DOHH2 (cell line): ENCODE measurements around the gene CAV1.

Experiments used
- H3F3A ChIP-seq: fragments of 200-600 bp; sonication (generic), shearing (Covaris generic); 2 replicates; pipeline ENCODE4 v1.6.0; 2016; ENCODE audit warnings: antibody characterized with exemption, mild to moderate bottlenecking; ENCODE audit not compliant: control insufficient read depth, insufficient read depth
- H3K27ac ChIP-seq: fragments of 200-600 bp; sonication (generic); 2 replicates; pipeline ENCODE4 v1.5.1; 2014; ENCODE audit warnings: low read depth, mild to moderate bottlenecking, low read length, moderate library complexity
- H3K27me3 ChIP-seq: fragments of 200-600 bp; sonication (generic); 2 replicates; pipeline ENCODE4 v1.6.1; 2014; ENCODE audit warnings: mild to moderate bottlenecking, low read length, mixed read lengths; ENCODE audit not compliant: control insufficient read depth
- H3K36me3 ChIP-seq: fragments of 200-600 bp; sonication (generic); 2 replicates; pipeline ENCODE4 v1.6.1; 2014; ENCODE audit warnings: mild to moderate bottlenecking, low read length, moderate library complexity, mixed read lengths; ENCODE audit not compliant: control insufficient read depth
- H3K4me1 ChIP-seq: fragments of 200-600 bp; sonication (generic); 2 replicates; pipeline ENCODE4 v1.6.1; 2014; ENCODE audit warnings: mild to moderate bottlenecking, low read length, mixed read lengths; ENCODE audit not compliant: control insufficient read depth
- H3K4me2 ChIP-seq: fragments of 200-600 bp; sonication (generic); 2 replicates; pipeline ENCODE4 v1.6.0; 2014; ENCODE audit warnings: mild to moderate bottlenecking, low read length, moderate library complexity
- H3K4me3 ChIP-seq: fragments of 200-600 bp; sonication (generic); 2 replicates; pipeline ENCODE4 v1.5.1; 2014; ENCODE audit warnings: mild to moderate bottlenecking, low read length, mixed read lengths
- H3K79me2 ChIP-seq: fragments of 200-600 bp; sonication (generic); 2 replicates; pipeline ENCODE4 v1.6.1; 2014; ENCODE audit warnings: mild to moderate bottlenecking, low read length, mixed read lengths; ENCODE audit not compliant: control insufficient read depth
- H3K9me2 ChIP-seq: fragments of 200-600 bp; sonication (generic); replicated peaks from 2 replicates; pipeline ENCODE4 v1.6.1; 2014; ENCODE audit warnings: mild to moderate bottlenecking, low read length, mixed read lengths; ENCODE audit not compliant: control insufficient read depth
- H3K9me3 ChIP-seq: fragments of 200-600 bp; sonication (generic); 2 replicates; pipeline ENCODE4 v1.6.1; 2014; ENCODE audit warnings: antibody characterized with exemption, low read length, mixed read lengths; ENCODE audit not compliant: control insufficient read depth, insufficient read depth
- H4K20me1 ChIP-seq: fragments of 200-600 bp; sonication (generic); 2 replicates; pipeline ENCODE4 v1.6.0; 2014; ENCODE audit warnings: low read depth, mild to moderate bottlenecking, antibody characterized with exemption, low read length, moderate library complexity; ENCODE audit not compliant: control insufficient read depth, insufficient read depth
- EZH2phosphoT487 ChIP-seq: fragments of 200-600 bp; sonication (generic); IDR thresholded peaks from 2 replicates; pipeline ENCODE4 v1.6.1; 2017; ENCODE audit warnings: borderline replicate concordance, mild to moderate bottlenecking, antibody characterized with exemption, low read length, moderate library complexity, mixed read lengths
- TF ChIP-seq, protein P1 (sequence below): fragments of 200-600 bp; sonication (generic); IDR thresholded peaks from one replicate; pipeline ENCODE4 v1.5.1; 2014; ENCODE audit warnings: antibody characterized with exemption, mild to moderate bottlenecking, low read depth, low read length; ENCODE audit not compliant: poor library complexity, severe bottlenecking

Gene CAV1

DNA sequence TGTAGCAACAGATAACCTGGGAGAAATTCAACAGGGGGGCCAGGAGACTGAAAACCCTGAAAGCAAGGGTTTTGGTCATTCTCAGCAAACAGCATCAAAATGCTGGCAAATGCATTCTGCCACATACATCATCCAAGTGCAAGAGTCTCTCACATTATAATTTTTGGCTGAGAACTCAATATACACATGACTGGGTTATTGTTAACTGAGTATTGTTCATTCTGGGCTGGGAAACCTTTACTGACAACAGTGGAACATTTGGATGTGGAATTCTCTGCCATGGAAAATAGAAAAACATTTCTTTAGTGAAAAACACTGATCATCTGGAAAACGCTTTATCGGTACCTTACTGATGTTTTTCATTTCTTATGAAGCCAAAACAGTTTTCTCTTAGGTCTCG lies 74.0 kb downstream of the CAV1 start:
- Histone ChIP-seq H3K27me3 (0 out of 2 replicates have a peak, but pooled peaks cover 3% of the 10 kb centered on the region), H3K9me2 (no peaks in the 10 kb centered on the region), H3K4me1 (no peaks in the 10 kb centered on the region), H3K36me3 (no peaks in the 10 kb centered on the region), H3K9me3 (no peaks in the 10 kb centered on the region), H3K79me2 (no peaks in the 10 kb centered on the region), H3F3A (no peaks in the 10 kb centered on the region), H3K27ac (no peak overlapping the region), H3K4me2 (no peak overlapping the region), H4K20me1 (no peaks in the 10 kb centered on the region), H3K4me3 (no peak overlapping the region)
- TF ChIP-seq, protein P1, sequence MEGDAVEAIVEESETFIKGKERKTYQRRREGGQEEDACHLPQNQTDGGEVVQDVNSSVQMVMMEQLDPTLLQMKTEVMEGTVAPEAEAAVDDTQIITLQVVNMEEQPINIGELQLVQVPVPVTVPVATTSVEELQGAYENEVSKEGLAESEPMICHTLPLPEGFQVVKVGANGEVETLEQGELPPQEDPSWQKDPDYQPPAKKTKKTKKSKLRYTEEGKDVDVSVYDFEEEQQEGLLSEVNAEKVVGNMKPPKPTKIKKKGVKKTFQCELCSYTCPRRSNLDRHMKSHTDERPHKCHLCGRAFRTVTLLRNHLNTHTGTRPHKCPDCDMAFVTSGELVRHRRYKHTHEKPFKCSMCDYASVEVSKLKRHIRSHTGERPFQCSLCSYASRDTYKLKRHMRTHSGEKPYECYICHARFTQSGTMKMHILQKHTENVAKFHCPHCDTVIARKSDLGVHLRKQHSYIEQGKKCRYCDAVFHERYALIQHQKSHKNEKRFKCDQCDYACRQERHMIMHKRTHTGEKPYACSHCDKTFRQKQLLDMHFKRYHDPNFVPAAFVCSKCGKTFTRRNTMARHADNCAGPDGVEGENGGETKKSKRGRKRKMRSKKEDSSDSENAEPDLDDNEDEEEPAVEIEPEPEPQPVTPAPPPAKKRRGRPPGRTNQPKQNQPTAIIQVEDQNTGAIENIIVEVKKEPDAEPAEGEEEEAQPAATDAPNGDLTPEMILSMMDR: no peak
- no peak for TF ChIP-seq EZH2phosphoT487

DNA sequence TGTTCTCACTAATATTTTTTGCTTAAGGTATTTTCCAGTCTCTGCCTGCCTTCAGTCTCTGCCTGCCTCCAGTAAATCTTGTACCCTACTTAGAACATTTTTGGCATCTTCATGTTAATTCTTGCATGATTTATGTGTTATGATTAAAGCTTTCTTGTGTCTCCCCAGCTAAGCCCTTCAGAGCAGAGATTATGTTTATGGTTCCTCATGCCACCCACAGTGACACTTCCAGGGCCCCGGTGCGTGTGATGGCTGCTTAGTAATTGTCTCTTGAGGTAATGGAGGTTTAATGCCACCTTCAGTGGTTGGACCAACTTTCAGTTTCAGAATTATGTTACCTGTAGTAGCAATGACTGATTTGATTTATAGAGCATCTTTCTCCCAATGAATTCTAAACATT lies 76.6 kb downstream of the CAV1 start:
- Histone ChIP-seq H3K4me2 (no peak overlapping the region), H3K9me3 (no peaks in the 10 kb centered on the region), H4K20me1 (no peaks in the 10 kb centered on the region), H3F3A (no peaks in the 10 kb centered on the region), H3K4me1 (no peaks in the 10 kb centered on the region), H3K36me3 (no peaks in the 10 kb centered on the region), H3K4me3 (no peak overlapping the region), H3K9me2 (no peaks in the 10 kb centered on the region), H3K79me2 (no peaks in the 10 kb centered on the region), H3K27ac (no peak overlapping the region), H3K27me3 (no peaks in the 10 kb centered on the region)
- no peak for TF ChIP-seq EZH2phosphoT487
- TF ChIP-seq, protein P1: no peak

DNA sequence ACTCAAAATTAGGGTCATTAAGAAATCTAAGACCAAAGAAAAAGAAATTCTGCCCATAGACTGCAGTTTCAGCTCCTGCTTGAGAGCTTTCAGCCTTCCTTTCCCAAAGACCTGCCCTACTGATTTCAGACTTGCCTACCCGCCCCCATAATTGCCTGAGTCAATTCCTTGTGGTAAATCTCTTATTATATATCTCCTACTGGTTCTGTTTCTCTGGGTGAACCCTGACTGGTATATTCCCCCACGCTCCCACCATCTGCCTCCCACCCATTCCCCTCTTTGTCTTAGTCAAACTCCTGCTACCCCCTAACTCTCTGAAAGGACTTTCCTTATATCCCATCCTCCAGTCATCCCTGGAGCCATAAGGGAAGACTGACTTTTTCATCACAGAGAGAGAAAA lies 82.5 kb downstream of the CAV1 start:
- Histone ChIP-seq H3K27ac (no peak overlapping the region), H3K36me3 (no peaks in the 10 kb centered on the region), H3K79me2 (no peaks in the 10 kb centered on the region), H4K20me1 (no peaks in the 10 kb centered on the region), H3K9me2 (no peaks in the 10 kb centered on the region), H3K9me3 (no peaks in the 10 kb centered on the region), H3K4me2 (no peak overlapping the region), H3K27me3 (no peaks in the 10 kb centered on the region), H3F3A (no peaks in the 10 kb centered on the region), H3K4me3 (no peak overlapping the region), H3K4me1 (no peaks in the 10 kb centered on the region)
- TF ChIP-seq EZH2phosphoT487: no peak

DNA sequence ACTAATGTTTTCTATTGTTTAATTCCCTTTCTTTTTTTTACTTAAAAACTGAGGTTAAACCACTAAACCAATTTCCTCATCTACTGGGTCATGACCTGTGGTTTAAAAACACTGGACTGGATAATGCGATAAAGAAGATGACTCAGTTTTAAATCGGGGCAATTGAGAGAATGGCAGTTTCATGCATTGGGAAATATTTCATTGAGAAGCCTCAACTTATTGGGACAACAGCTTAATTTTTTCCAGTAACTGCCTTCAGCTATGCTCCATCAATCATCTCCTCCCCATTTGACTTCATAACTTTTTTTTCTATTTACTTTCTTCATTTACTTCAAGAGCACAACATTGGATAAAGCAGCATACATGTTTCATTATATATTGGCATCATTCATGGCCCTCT lies 85.4 kb downstream of the CAV1 start:
- Histone ChIP-seq H3K9me3 (no peaks in the 10 kb centered on the region), H4K20me1 (no peaks in the 10 kb centered on the region), H3K9me2 (no peaks in the 10 kb centered on the region), H3K79me2 (no peaks in the 10 kb centered on the region), H3K4me3 (no peak overlapping the region), H3F3A (no peaks in the 10 kb centered on the region), H3K36me3 (no peaks in the 10 kb centered on the region), H3K4me1 (no peaks in the 10 kb centered on the region), H3K27me3 (no peaks in the 10 kb centered on the region), H3K27ac (no peak overlapping the region), H3K4me2 (no peak overlapping the region)
- no peak for TF ChIP-seq EZH2phosphoT487
- TF ChIP-seq, protein P1: no peak
